Breast epithelium (tissue), 4 donors: ENCODE measurements around the gene CCDC78. TPM values are rescaled to one million over a fixed set of nuclear protein-coding genes. Genes with fewer than 3 reads are reported as not detected.
"Not testable (repeated sequence)": the region's sequence is repeated elsewhere in the genome, so short reads cannot be mapped to it uniquely, and the experiment has no call there.

Experiments used
- DNase-seq, 2 donors: peaks; one replicate each; pipeline ENCODE4 v3.0.0-alpha.2; 2019; ENCODE audit warnings: low spot score in 2 of 2
- H3K27ac ChIP-seq, 2 donors: fragments of 200-600 bp; sonication (generic) in 1 of 2; one replicate each; pipeline ENCODE4 v1.5.1; 2016 to 2019; ENCODE audit warnings: mild to moderate bottlenecking in 1 of 2
- H3K27me3 ChIP-seq, 2 donors: fragments of 200-600 bp; sonication (generic) in 1 of 2; one replicate each; pipeline versions ENCODE4 v1.5.1 to v1.6.0; 2017 to 2019; ENCODE audit warnings: control low read depth in 1 of 2, mild to moderate bottlenecking in 1 of 2
- H3K36me3 ChIP-seq: fragments of 200-600 bp; one replicate; pipeline ENCODE4 v1.5.1; 2019
- H3K4me1 ChIP-seq, 2 donors: fragments of 200-600 bp; sonication (generic); one replicate each; pipeline ENCODE4 v1.5.1; 2016 to 2019; ENCODE audit warnings: control low read depth in 1 of 2
- H3K4me3 ChIP-seq, 3 donors: fragments of 200-600 bp; sonication (generic); 1 replicate in 2 of 3; 2 replicates in 1 of 3; pipeline ENCODE4 v1.5.1; 2016 to 2019; ENCODE audit warnings: mild to moderate bottlenecking in 3 of 3, moderate library complexity in 2 of 3
- H3K9me3 ChIP-seq, 2 donors: fragments of 200-600 bp; sonication (generic) in 1 of 2; one replicate each; pipeline ENCODE4 v1.5.1; 2016 to 2019; ENCODE audit warnings: control low read depth in 1 of 2
- POLR2A ChIP-seq: fragments of 450-650 bp; IDR thresholded peaks from one replicate; pipeline ENCODE4 v1.6.1; 2016; ENCODE audit warnings: antibody characterized with exemption, mild to moderate bottlenecking, moderate library complexity
- POLR2AphosphoS5 ChIP-seq, 3 donors: sonication (generic); formaldehyde crosslinking; IDR thresholded peaks; one replicate each; pipeline ENCODE4 v1.6.1; 2017; ENCODE audit warnings: antibody characterized with exemption in 3 of 3
- intact Hi-C: fragments of 100-400 bp; cut with DNase I; formaldehyde crosslinking; loops from one replicate; pipeline ENCODE4 v1.15.1; 2023; ENCODE audit warnings: low total_unique reads
- total RNA-seq, 3 donors: library from RNA; depleted of rRNA; stranded (reverse); fragments of >200 nt; gene quantifications; one replicate each; pipeline ENCODE4 v1.1.0, GENCODE V29; 2016
- TF ChIP-seq, protein P1 (sequence below), 3 donors: fragments of 450-650 bp; IDR thresholded peaks; one replicate each; pipeline ENCODE4 v1.5.1; 2016 to 2017; ENCODE audit warnings: antibody characterized with exemption in 3 of 3, mild to moderate bottlenecking in 3 of 3, moderate library complexity in 3 of 3

The CCDC78 gene
- total RNA-seq, 3 donors from 2014 or later: 0.48 to 2.9 (median 2.6) TPM

- H3K9me3 ChIP-seq: no peaks in the 10 kb centered on the region
- H3K4me1 ChIP-seq: peaks cover 0 to 3% of the 10 kb centered on the region in 2 donors
- intact Hi-C loops: no loop called here
- no peak overlapping the region for H3K4me3 ChIP-seq
- H3K27me3 ChIP-seq: no peaks in the 10 kb centered on the region
- no peak for DNase-seq
- TF ChIP-seq, protein P1, sequence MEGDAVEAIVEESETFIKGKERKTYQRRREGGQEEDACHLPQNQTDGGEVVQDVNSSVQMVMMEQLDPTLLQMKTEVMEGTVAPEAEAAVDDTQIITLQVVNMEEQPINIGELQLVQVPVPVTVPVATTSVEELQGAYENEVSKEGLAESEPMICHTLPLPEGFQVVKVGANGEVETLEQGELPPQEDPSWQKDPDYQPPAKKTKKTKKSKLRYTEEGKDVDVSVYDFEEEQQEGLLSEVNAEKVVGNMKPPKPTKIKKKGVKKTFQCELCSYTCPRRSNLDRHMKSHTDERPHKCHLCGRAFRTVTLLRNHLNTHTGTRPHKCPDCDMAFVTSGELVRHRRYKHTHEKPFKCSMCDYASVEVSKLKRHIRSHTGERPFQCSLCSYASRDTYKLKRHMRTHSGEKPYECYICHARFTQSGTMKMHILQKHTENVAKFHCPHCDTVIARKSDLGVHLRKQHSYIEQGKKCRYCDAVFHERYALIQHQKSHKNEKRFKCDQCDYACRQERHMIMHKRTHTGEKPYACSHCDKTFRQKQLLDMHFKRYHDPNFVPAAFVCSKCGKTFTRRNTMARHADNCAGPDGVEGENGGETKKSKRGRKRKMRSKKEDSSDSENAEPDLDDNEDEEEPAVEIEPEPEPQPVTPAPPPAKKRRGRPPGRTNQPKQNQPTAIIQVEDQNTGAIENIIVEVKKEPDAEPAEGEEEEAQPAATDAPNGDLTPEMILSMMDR (IDR thresholded peaks at IDR 0.05): no peak
- TF ChIP-seq POLR2AphosphoS5 (IDR thresholded peaks at IDR 0.05): no peak
- TF ChIP-seq POLR2A: no peak
- H3K27ac ChIP-seq: no peak overlapping the region
- H3K36me3 ChIP-seq: no peaks in the 10 kb centered on the region
These were observed 20.4 kb upstream of the CCDC78 start for GRCh38 chr16:746637-747036.

DNA sequence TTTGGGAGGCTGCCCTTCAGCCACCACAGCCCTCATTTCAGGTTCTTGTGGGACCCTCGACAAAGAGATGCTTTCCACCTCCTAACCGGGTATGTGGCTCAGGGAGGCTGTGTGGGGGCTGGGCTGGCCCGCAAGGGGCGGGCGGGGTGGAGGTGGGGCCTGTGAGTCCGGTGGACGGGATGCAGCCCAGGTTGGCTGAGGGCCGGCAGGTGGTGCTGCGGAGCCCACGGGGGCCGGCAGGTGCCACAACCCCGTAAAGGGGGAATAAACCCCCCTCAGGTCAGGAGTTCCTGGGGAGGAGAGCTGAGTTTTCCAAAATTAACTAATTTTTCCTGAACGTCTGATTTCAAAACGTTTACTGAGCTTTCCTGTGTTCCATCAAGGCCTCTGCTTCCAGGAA, 19.5 kb upstream of the CCDC78 start:
- Histone ChIP-seq H3K4me1 (peaks cover 0 to 3% of the 10 kb centered on the region in 2 donors), H3K9me3 (no peaks in the 10 kb centered on the region), H3K4me3 (no peak overlapping the region), H3K27me3 (no peaks in the 10 kb centered on the region), H3K27ac (no peak overlapping the region), H3K36me3 (no peaks in the 10 kb centered on the region)
- TF ChIP-seq POLR2AphosphoS5 (IDR thresholded peaks at IDR 0.05) (no peak), POLR2A (no peak)
- TF ChIP-seq, protein P1 (IDR thresholded peaks at IDR 0.05): peak in 1 of 3 donors; percentile 19
- intact Hi-C loops: no loop called here
- DNase-seq: no peak

GRCh38 chr16:743794-744500, 17.7 kb upstream of the CCDC78 start:
- intact Hi-C loops: no loop called here
- no peaks in the 10 kb centered on the region for H3K36me3 ChIP-seq
- DNase-seq: no peak
- H3K4me3 ChIP-seq: no peak overlapping the region
- H3K27me3 ChIP-seq: no peaks in the 10 kb centered on the region
- TF ChIP-seq POLR2A: no peak
- no peak overlapping the region for H3K27ac ChIP-seq
- no peaks in the 10 kb centered on the region for H3K9me3 ChIP-seq
- H3K4me1 ChIP-seq: peaks cover 0 to 7% of the 10 kb centered on the region in 2 donors

GRCh38 chr16:742894-743293, 16.7 kb upstream of the CCDC78 start:
- H3K36me3 ChIP-seq, H3K4me3 ChIP-seq, DNase-seq, H3K27ac ChIP-seq, H3K9me3 ChIP-seq, intact Hi-C loops, H3K4me1 ChIP-seq, H3K27me3 ChIP-seq: not testable (repeated sequence)

DNA sequence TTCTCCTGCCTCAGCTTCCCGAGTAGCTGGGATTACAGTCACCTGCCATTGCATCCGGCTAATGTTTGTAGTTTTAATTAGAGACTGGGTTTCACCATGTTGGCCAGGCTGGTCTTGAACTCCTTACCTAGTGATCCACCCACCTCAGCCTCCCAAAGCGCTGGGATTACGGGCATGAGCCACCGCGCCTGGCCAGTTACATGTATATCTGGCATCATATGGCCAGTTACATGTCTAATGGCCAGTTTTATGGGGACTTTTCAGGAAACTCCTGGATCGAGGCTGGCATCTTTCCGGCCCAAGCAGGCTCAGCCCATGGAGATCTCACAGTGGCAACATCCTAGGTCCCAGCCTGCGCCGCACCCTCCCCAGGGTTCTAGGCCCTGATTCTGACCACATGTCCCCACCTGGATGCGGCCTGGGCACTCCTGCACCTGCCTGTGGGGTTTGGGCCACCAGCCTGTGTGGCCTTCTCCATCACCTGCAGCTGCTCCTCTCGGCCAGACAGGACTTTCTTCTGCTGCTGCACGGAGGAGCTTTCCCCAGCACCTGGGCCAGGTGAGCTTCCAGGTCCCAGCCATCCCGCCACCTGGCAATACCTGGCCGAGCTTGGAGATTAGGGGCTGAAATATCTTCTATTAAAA, 15.9 kb upstream of the CCDC78 start:
- H3K4me1 ChIP-seq: peaks cover 0 to 7% of the 10 kb centered on the region in 2 donors
- no peaks in the 10 kb centered on the region for H3K27me3 ChIP-seq
- TF ChIP-seq, protein P1 (IDR thresholded peaks at IDR 0.05): no peak
- TF ChIP-seq POLR2A: no peak
- TF ChIP-seq POLR2AphosphoS5 (IDR thresholded peaks at IDR 0.05): no peak
- H3K36me3 ChIP-seq: no peaks in the 10 kb centered on the region
- DNase-seq: no peak
- H3K27ac ChIP-seq: no peak overlapping the region
- intact Hi-C loops: no loop called here
- no peaks in the 10 kb centered on the region for H3K9me3 ChIP-seq
- no peak overlapping the region for H3K4me3 ChIP-seq

DNA sequence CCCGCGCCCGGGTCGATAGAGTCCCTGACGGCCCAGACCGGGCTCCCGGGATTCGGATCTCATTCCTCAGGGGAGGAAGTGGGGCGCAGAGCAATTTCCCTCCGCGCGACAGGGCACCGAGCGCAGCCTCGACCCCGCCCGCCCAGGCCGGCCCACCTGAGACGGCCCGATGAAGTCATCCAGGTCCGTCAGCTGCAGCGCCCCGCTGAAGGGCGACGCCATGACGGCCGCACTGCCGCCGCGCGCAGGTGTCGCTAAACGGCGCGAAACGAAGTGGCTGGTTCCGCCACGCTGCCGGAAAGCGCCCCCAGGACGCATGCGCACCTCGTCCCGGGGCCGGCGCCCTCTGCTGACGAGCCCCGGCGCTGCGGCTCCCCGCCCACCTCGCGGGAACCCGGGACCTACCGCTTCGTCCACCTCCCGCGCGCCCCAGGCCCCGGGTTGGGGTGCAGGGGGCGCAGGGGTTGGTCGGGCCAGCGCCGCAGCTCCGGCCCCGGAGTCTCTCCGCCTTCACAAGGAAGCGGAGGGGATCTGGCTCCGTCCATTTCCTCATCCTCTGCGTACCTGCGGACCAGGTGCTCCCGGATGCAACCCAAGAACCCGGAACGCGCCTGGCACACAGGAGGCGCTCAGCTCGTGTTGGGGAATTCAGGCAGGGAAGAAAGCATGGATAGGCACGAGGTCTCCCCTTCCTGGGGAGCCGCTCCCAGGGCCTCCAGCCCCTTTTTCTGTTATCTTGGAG, 14.7 kb upstream of the CCDC78 start, which contains the start of gene CIAO3:
Gene CIAO3 (minus strand): TSS at position 234 of the 742 bp plus-strand sequence. CDS start 12 bp downstream, at position 222.
- TF ChIP-seq POLR2AphosphoS5 (IDR thresholded peaks at IDR 0.05) (peak; percentile 95 to 100 (median 100)), POLR2A (peak; percentile 42)
- TF ChIP-seq, protein P1 (IDR thresholded peaks at IDR 0.05): peak; percentile 87 to 98 (median 94)
- intact Hi-C loops: no loop called here
- Histone ChIP-seq H3K4me1 (peaks cover 0 to 7% of the 10 kb centered on the region in 2 donors), H3K27me3 (no peaks in the 10 kb centered on the region), H3K4me3 (peak within 1 kb of the TSS; percentile 66 to 92 (median 83)), H3K27ac (peak within 1 kb of the TSS; percentile 84 to 85), H3K9me3 (no peaks in the 10 kb centered on the region), H3K36me3 (no peaks in the 10 kb centered on the region)
- peak; percentile 81 to 92 for DNase-seq
